HL-60/S4 (cell line): ENCODE data around the gene PKNOX1.
"Not testable (repeated sequence)": the region's sequence is repeated elsewhere in the genome, so short reads cannot be mapped to it uniquely, and the experiment has no call there.

ENCODE experiments used
- in situ Hi-C: fragments of 300-500 bp; cut with MboI; formaldehyde crosslinking; loops from 2 replicates; pipeline ENCODE4 v1.14.3; 2022; ENCODE audit warnings: low sequenced_read_pairs

The PKNOX1 gene, protein sequence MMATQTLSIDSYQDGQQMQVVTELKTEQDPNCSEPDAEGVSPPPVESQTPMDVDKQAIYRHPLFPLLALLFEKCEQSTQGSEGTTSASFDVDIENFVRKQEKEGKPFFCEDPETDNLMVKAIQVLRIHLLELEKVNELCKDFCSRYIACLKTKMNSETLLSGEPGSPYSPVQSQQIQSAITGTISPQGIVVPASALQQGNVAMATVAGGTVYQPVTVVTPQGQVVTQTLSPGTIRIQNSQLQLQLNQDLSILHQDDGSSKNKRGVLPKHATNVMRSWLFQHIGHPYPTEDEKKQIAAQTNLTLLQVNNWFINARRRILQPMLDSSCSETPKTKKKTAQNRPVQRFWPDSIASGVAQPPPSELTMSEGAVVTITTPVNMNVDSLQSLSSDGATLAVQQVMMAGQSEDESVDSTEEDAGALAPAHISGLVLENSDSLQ

DNA sequence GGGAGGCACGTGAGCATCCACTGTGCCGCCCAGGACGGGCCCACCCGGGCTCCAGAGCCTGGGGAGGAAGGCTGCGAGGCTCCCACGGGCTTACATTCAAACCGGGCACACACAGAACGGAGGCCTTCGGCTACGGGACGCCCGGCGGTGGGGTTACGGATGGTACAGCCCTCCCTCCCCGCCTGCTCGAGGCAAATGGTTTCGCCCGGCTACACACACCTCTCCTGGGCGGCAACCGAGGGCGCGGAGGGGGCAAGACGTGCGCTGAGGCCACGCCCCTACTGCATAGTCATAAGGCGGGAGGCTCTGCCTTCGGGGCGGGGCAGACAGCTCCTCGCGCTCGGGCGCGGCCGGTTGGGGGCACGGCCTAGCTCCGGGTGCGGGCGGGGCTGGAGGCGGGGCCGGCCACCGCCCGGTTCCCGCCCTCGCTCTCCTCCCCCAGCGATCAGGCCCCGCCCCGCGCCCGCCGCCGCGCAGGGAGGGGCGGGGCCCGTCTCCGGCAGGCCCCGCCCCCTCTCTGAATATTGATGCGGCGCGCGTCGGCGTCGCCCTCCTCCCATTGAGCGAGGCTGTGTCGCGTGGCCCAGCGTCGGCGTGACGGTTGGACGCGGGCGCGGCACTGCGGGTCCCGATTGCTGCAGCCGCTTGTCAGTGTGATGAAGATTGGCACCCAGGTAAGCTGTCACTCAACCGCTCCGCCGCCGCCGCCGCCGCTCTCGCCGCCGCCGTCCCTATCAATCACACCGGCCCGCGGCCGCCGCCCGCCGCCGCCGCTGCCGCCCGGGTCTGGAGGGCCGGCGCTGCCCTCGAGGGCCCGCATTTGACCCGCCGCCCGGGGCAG lies at the start of gene PKNOX1:
PKNOX1 (plus strand) TSS at position 572 of the 841 bp plus-strand sequence. CDS start 29,820 bp downstream, outside the sequence.
- in situ Hi-C loops, result no loop called here

DNA sequence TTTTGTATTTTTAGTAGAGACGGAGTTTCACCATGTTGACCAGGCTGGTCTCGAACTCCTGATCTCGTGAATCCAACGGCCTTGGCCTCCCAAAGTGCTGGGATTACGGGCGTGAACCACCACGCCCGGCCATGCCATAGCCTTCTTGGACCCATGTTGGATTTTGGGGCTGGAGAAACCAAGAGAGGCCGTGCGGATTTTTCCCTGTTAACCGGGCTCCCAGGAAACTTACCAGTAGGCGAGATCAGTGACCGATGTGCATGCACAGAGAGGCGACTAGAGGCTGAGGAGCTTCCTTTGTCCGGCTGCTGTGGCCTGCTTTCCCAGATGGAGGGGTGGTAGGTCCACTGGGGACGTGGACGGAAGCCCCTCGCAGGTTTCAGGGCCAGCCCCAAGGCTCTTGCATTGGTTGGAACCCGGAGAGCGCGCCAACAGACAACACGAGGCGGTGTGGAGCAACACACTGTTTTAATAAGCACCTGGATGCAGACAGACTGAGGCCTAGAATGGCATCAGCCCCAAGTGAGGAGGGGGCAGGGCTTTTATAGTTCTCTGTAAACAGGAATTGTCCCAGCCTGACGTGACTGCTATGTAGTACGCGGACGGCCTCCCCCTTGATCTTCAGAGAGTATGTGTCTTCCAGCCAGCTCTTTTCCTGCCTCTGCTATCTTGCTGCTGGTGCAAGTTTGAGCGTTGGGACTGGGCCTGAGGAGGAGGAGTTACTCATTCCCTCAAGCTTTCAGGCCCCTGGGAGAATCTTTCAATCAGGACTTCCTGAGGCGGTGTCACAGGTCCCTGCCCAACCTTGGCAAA lies 49.0 kb upstream of the PKNOX1 start, which contains the start of gene ERVH48-1:
ERVH48-1 (minus strand) TSS at position 517 of the 813 bp plus-strand sequence. CDS start 6,624 bp downstream, outside the sequence.
- in situ Hi-C loops, result no loop called here

DNA sequence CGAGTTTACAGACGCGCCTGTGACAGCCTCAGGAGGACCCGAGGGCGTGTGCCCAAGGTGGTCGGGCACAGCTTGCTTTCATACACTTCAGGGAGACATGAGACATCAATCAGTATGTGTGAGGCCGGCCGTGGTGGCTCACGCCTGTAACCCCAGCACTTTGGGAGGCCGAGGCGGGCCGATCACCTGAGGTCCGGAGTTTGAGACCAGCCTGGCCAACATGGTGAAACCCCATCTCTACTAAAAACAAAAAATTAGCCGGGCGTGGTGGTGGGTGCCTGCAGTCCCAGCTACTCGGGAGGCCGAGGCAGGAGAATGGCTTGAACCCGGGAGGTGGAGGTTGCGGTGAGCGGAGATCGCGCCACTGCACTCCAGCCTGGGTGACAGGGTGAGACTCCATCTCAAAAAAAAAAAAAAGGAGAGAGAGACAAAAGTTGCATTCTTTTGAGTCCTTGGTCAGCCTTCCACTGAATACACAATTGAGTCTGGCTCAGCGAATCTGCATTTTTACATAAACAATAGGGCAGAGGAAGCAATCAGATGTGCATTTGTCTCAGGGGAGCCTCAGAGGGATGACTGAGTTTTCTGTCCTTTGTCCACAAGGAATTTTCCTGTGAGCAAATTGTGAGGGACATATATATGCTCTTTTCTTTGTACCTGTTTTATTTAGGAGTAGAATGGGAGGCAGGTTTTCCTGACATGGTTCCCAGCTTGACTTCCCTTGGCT lies 46.7 kb upstream of the PKNOX1 start:
- in situ Hi-C loops, result not testable (repeated sequence)

DNA sequence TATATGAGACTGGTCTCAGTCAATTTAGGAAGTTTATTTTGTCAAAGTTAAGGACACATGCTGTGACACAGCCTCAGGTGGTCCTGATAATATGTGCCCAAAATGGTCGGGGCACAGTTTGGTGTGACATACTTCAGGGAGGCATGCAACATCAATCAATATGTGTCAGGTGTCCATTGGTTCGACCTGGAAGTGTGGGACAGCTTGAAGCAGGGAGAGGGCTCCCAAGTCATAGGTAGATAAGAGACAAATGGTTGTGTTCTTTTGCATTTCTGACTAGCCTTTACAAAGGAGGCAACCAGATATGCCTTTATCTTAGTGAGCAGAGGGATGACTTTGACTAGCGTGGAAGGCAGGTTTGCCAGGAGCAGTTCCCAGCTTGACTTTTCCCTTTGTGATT lies 44.4 kb upstream of the PKNOX1 start:
- in situ Hi-C loops, result no loop called here

DNA sequence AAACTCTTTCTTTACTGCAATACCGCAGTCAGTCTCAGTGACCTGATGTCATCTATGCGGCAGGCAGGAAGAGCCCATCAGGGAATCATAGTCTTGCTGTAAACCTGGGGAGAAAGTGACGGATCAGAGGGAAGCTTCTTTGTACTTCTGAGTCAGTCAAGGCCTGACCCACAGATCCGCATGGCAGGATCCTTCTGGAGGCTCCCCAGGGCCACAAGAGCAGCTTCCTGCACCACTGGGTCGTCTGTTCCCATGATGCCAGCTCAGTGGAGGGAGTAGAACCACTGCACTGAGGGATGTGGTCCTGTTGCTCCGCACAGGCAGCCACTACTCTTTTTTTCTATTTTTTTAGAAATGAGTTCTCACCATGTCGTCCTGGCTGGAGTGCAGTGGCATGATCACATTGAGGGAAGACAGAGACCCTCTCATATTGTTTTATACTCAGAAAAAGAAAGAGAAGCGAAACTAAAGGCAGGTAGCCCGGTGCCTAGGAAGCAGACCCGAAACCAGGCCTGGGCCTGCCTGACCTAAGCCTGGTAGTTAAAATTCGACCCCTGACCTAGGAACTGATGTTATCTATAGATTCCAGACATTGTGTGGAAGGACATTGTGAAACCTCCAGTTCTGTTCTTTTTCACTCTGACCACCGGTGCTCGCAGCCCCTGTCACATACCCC lies 42.7 kb upstream of the PKNOX1 start:
- in situ Hi-C loops, result no loop called here

DNA sequence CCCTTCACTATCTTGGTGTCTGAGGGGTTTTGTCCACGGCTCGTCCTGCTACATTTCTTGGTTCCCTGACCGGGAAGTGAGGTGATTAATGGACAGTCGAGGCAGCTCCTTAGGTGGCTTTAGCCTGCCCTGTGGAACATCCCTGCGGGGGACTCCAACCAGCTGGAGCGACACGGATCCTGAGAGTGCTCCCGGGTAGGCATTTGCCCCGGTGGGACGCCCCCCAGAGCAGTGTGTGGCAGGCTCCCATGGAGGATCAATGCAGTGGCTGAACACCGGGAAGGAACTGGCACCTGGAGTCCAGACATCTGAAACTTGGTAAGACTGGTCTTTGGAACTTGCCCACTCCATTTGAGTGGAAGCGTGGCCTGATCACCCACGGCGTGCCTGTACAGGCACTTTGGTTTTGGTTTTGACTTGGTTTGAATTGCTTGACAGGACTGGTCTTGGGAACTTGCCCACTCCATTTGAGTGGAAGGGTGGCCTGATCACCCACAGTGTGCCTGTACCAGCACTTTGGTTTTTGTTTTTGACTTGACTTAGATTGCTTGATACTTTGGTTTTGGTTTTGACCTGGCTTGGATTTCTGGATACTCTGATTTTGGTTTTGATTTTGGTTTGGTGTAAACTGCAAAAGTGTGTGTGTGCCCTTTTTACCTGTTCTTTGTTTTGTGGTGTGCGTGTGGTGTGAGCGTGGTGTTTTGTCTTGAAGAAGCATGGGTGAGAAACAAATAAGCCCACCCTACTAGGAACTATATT lies 41.8 kb upstream of the PKNOX1 start:
- in situ Hi-C loops, result not testable (repeated sequence)

DNA sequence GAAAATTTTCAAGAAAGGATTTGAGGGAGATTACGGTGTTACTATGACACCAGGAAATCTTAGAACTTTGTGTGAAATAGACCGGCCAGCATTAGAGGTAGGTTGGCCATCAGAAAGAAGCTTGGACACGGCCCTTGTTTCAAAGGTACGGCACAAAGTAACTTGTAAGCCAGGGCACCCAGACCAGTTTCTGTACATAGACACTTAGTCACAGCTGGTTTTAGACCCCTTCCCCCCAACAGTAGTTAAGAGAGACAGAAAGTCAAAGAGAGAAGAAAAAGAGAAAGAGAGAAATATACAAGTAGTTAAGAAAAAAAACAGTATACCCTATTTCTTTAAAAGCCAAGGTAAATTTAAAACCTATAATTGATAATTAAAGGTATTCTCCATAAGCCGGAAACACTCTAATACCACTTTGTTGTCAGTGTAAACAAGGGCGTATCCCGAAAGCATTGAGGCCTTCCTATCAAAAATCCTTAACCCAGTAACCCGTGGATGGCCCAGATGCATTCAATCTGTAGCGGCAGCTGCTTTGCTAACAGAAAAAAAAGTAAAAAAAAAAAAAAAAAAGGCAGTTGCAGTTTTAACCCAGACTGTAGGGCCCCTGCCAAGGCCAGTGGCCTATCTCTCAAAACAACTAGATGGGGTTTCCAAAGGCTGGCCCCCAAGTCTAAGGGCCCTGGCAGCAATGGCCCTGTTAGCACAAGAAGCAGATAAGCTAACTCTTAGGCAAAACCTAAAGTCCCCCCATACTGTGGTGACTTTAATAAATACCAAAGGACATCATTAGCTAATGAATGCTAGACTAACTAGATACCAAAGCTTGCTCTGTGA lies 41.0 kb upstream of the PKNOX1 start:
- in situ Hi-C loops, result not testable (repeated sequence)

DNA sequence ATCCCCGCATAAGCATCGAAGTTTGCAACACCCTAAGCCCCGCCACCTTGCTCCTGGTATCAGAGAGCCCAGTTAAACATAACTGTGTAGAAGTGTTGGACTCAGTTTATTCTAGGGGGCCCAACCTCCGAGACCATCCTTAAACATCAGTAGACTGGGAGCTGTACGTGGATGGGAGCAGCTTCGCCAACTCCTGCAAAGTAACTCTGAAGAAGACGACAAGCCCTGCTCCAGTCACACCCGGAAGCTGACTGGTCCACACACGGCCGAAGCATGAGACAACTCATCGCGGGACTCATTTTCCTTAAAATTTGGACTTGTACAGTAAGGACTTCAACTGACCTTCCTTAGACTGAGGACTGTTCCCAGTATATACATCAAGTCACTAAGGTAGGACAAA lies 40.4 kb upstream of the PKNOX1 start:
- in situ Hi-C loops, result not testable (repeated sequence)

DNA sequence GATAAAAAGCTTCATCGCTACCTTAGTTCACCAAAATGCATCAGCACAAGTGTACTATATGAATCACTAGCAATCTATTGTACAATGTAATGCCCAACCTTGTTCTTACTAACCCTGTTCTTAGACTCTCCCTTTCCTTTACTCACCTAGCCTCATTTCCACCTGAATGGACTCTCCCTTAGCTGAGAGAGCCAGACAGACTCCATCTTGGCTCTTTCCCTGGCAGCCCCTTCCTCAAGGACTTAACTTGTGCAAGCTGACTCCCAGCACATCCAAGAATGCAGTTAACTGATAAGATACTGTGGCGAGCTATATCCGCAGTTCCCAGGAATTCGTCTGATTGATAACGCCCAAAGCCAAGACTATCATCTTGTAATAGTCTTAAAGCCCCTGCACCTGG lies 38.0 kb upstream of the PKNOX1 start:
- in situ Hi-C loops, result not testable (repeated sequence)

DNA sequence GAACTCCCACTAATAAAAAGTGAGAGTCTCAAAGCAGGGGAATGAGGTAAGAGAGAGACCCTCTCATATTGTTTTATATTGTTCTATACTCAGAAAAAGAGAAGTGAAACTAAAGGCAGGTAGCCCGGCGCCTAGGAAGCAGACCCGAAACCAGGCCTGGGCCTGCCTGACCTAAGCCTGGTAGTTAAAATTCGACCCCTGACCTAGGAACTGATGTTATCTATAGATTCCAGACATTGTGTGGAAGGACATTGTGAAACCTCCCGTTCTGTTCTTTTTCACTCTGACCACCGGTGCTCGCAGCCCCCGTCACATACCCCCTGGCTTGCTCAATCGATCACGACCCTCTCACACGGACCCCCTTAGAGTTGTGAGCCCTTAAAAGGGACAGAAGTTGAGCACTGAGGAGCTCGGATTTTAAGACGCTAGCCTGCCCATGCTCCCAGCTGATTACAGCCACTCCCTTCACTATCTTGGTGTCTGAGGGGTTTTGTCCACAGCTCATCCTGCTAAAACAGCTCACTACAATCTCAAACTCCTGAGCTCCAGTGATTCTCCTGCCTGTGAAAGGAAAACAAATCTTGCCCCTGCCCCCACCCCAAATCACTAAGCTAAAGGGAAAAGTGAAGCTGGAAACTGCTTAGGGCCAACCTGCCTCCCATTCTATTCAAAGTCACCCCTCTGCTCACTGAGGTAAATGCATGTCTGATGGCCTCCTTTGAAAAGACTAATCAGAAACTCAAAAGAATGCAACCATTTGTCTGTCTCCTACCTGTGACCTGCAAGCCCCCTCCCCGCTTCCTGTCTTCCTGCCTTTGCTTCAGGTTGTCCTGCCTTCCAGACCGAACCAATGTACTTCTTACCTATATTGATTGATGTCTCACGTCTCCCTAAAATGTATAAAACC lies 37.1 kb upstream of the PKNOX1 start:
- in situ Hi-C loops, result not testable (repeated sequence)

DNA sequence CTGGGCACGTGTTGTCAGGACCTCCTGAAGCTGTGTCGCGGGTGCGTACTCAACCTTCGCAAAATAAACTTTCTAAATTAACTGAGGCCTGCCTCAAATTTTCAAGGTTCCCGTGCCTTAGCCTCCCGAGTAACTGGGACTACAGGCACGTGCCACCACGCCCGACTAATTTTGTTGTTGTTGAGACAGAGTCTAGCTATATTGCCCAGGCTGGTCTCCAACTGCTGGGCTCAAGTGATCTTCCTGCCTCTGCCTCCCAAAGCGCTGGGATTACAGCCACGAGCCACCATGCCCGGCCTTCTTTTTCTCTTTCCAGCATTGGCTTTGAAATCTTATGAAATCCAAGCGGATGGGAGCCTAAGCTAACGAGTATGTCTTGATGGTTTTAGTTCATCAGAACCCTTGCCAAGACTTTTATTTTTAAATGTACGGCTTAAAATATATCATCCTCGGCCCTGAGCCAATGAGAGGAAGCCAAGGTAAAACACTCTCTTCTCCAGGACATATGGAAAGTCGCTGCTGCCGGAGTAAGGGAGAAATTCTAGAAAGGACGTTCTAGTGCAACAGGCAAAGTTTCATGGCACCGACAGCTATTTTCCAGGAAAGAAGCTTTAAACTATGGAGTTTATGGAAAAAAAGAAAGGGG lies 36.3 kb upstream of the PKNOX1 start:
- in situ Hi-C loops, result no loop called here

DNA sequence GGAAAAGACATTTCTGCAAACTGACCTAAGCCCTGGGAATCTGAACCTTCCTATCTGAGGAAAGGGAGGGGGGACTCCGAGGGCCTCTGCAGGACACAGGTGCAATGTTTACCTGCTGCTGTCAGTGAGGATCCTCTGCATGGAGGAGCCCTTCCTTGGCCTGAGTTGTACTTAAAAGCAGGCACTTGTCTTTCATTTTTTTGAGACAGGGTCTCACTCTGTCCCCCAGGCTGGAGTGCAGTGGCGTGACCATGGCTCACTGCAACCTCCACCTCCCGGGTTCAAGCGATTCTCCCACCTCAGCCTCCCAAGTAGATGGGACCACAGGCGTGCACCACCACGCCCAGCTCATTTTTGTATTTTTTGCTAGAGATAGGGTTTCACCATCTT lies 35.8 kb upstream of the PKNOX1 start:
- in situ Hi-C loops, result not testable (repeated sequence)

DNA sequence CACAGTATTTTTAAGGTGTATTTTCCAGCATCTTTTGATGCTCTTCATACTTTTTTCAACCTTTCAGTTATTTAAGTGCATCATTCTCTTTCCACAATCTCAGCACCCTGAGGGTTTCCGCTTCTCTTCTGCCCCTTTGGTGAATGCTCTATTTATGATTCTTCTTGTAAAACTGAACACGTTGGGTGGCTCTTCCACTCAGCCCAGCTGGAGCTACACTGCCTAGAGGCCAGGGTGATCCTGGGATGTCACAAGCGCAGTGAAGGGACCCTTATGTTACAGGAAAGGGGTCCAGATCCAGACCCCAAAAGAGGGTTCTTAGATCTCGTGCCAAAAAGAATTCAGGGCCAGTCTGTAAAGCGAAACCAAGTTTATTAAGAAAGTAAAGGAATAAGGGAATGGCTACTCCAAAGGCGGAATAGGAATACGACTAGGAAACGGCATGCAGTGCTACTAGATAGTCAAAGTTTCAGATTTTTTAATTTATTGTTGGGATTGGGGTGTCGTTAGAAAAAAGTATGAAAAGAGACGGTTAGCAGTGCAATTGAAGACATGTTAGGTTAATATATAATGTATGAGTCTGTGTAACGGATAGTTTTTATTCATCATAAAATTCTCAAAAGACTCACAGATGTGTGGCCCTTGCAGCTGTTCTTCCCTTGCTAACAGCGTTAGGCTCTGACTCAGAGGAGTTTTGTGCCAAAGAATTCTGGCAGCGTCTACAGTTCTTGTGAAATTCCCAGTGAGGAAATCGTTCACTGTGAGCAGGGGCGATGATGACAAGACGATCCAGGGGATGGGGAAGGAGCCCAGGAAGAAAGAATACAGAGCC lies 34.6 kb upstream of the PKNOX1 start:
- in situ Hi-C loops, result no loop called here

DNA sequence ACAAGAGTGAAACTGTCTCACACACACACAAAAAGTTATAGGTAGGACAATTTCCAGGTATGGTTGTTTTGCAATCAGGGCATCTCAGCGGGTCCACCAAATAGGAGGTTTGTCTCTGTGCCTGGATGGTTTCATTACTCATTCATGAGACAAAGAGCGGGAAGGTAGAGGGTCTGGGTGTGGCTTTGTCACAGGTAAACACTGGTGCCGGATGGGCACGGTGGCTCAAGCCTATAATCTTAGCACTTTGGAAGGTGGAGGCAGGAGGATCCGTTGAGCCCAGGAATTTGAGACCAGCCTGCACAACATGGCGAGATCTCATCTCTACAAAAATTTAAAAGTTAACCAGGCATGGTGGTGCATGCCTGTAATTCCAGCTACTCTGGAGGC lies 32.7 kb upstream of the PKNOX1 start:
- in situ Hi-C loops, result no loop called here

DNA sequence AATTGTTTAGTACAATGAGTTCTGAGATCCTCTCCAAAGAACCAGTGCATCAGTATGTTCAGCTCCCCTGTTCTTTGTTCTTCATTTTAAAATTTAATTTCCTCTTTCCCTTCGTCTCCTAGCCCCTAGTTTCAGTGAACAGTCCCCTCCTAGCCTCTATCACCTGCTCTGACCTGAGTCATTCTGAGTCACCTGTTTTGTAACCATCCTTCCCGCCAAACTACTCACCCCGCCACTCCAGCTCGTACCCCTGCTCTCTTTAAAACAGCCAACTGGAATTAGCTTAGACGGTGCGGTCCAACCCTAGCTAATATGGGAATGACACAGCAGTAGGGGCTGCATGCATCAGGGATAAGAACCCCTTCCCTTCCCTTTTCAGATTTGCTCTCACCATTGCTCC lies 32.1 kb upstream of the PKNOX1 start:
- in situ Hi-C loops, result no loop called here
